Measurements from ENCODE around the gene CHRNB2.

Gene CHRNB2

GRCh38 chr1:154575951-154576566, 8.5 kb downstream of the CHRNB2 start:
- FAIRE-seq (no peak), DNase-seq (ENCODE audit: extremely low spot score, insufficient read length, low read depth) (no peak)

- DNase-seq (ENCODE audit: extremely low spot score, insufficient read length, low read depth) (no peak), FAIRE-seq (no peak)
Measured at GRCh38 chr1:154577346-154578057, 9.9 kb downstream of the CHRNB2 start.

- no peak for DNase-seq (ENCODE audit: extremely low spot score, insufficient read length, low read depth)
- FAIRE-seq: no peak
Measured at GRCh38 chr1:154578058-154578418, 10.5 kb downstream of the CHRNB2 start.

GRCh38 chr1:154579374-154579773, 11.8 kb downstream of the CHRNB2 start:
- FAIRE-seq (no peak), DNase-seq (ENCODE audit: extremely low spot score, insufficient read length, low read depth) (no peak)

- no peak for FAIRE-seq
Measured at GRCh38 chr1:154581766-154582165, 14.2 kb downstream of the CHRNB2 start.

GRCh38 chr1:154582885-154583284, 15.3 kb downstream of the CHRNB2 start:
- no peak for FAIRE-seq
- no peak for DNase-seq (ENCODE audit: extremely low spot score, insufficient read length, low read depth)

More at GRCh38 chr1:154581766-154582165, 14.2 kb downstream of the CHRNB2 start:
- no peak for DNase-seq (ENCODE audit: extremely low spot score, insufficient read length, low read depth)

- FAIRE-seq: no peak
- no peak for DNase-seq (ENCODE audit: extremely low spot score, insufficient read length, low read depth)
Measured at GRCh38 chr1:154583773-154584172, 16.2 kb downstream of the CHRNB2 start.

- peak; percentile 55 for FAIRE-seq
- DNase-seq (ENCODE audit: extremely low spot score, insufficient read length, low read depth): no peak
Measured at GRCh38 chr1:154584267-154584994, 16.9 kb downstream of the CHRNB2 start.

GRCh38 chr1:154586231-154586630, 18.7 kb downstream of the CHRNB2 start:
- FAIRE-seq: no peak
- no peak for DNase-seq (ENCODE audit: extremely low spot score, insufficient read length, low read depth)

GRCh38 chr1:154586641-154587040, 19.1 kb downstream of the CHRNB2 start:
- FAIRE-seq (no peak), DNase-seq (ENCODE audit: extremely low spot score, insufficient read length, low read depth) (no peak)

- FAIRE-seq (no peak), DNase-seq (ENCODE audit: extremely low spot score, insufficient read length, low read depth) (no peak)
Measured at GRCh38 chr1:154589780-154590179, 22.2 kb downstream of the CHRNB2 start.

- DNase-seq (ENCODE audit: extremely low spot score, insufficient read length, low read depth) (no peak), FAIRE-seq (no peak)
Measured at GRCh38 chr1:154590756-154591155, 23.2 kb downstream of the CHRNB2 start.

- FAIRE-seq: no peak
- DNase-seq (ENCODE audit: extremely low spot score, insufficient read length, low read depth): no peak
Measured at GRCh38 chr1:154591206-154591605, 23.6 kb downstream of the CHRNB2 start.

GRCh38 chr1:154593390-154593789, 25.8 kb downstream of the CHRNB2 start:
- FAIRE-seq (no peak), DNase-seq (ENCODE audit: extremely low spot score, insufficient read length, low read depth) (no peak)

- FAIRE-seq: no peak
- no peak for DNase-seq (ENCODE audit: extremely low spot score, insufficient read length, low read depth)
Measured at GRCh38 chr1:154594811-154595210, 27.2 kb downstream of the CHRNB2 start.

GRCh38 chr1:154595621-154596020, 28.0 kb downstream of the CHRNB2 start:
- DNase-seq (ENCODE audit: extremely low spot score, insufficient read length, low read depth) (no peak), FAIRE-seq (no peak)

GRCh38 chr1:154598871-154599635, 31.5 kb downstream of the CHRNB2 start:
- DNase-seq (ENCODE audit: extremely low spot score, insufficient read length, low read depth): no peak
- FAIRE-seq: no peak

- FAIRE-seq (no peak), DNase-seq (ENCODE audit: extremely low spot score, insufficient read length, low read depth) (no peak)
Measured at GRCh38 chr1:154599658-154600057, 32.1 kb downstream of the CHRNB2 start.

GRCh38 chr1:154603317-154603716, 35.7 kb downstream of the CHRNB2 start:
- DNase-seq (ENCODE audit: extremely low spot score, insufficient read length, low read depth) (no peak), FAIRE-seq (no peak)

GRCh38 chr1:154605534-154605933, 38.0 kb downstream of the CHRNB2 start:
- FAIRE-seq: no peak
- DNase-seq (ENCODE audit: extremely low spot score, insufficient read length, low read depth): no peak
